Fibroblast of the aortic adventitia (primary cell): ENCODE data around the gene ARMC9. TPM values are rescaled to one million over a fixed set of nuclear protein-coding genes. Genes with fewer than 3 reads are reported as not detected.

Experiments used
- DNase-seq: peaks from one replicate; pipeline ENCODE4 v3.0.0-alpha.2; 2010; ENCODE audit warnings: low read depth
- H3K4me3 ChIP-seq: 2 replicates; pipeline ENCODE4 v1.5.1; 2011; ENCODE audit warnings: low read depth, mild to moderate bottlenecking, control low read depth, low read length, moderate library complexity
- total RNA-seq: library from RNA; depleted of rRNA; stranded (reverse); fragments of >200 nt; gene quantifications from 2 replicates; pipeline ENCODE4 v1.2.3, GENCODE V29; 2012; ENCODE audit warnings: low replicate concordance
- TF ChIP-seq, protein P1 (sequence below): IDR thresholded peaks from 2 replicates; pipeline ENCODE4 v1.5.1; 2011; ENCODE audit warnings: mild to moderate bottlenecking, low read length, control low read depth, inconsistent platforms; ENCODE audit not compliant: insufficient read depth

Gene ARMC9
- total RNA-seq, 1 donor = 94.4 TPM

DNA sequence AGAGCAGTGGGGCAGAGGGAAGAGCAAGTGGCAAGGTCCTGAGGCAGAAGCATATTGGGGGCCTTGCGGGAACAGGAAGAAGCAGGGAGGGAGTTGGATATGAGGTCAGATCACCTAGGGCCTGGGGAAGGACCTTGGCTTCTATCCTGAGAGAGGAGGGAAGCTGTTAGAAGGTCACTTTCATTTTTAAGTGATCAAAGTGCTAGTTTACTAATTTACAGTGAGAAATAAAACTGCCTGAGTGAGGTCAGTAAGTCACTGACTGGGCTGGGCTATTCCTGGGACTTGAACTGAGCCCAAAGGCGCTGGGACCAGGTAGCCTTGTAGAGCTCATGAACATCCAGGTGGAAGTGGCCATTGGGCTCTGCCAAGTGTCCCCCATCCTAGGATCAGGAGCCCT is 120.5 kb downstream of the ARMC9 start:
- TF ChIP-seq, protein P1, sequence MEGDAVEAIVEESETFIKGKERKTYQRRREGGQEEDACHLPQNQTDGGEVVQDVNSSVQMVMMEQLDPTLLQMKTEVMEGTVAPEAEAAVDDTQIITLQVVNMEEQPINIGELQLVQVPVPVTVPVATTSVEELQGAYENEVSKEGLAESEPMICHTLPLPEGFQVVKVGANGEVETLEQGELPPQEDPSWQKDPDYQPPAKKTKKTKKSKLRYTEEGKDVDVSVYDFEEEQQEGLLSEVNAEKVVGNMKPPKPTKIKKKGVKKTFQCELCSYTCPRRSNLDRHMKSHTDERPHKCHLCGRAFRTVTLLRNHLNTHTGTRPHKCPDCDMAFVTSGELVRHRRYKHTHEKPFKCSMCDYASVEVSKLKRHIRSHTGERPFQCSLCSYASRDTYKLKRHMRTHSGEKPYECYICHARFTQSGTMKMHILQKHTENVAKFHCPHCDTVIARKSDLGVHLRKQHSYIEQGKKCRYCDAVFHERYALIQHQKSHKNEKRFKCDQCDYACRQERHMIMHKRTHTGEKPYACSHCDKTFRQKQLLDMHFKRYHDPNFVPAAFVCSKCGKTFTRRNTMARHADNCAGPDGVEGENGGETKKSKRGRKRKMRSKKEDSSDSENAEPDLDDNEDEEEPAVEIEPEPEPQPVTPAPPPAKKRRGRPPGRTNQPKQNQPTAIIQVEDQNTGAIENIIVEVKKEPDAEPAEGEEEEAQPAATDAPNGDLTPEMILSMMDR = no peak
- no peak overlapping the region for H3K4me3 ChIP-seq
- DNase-seq = no peak

DNA sequence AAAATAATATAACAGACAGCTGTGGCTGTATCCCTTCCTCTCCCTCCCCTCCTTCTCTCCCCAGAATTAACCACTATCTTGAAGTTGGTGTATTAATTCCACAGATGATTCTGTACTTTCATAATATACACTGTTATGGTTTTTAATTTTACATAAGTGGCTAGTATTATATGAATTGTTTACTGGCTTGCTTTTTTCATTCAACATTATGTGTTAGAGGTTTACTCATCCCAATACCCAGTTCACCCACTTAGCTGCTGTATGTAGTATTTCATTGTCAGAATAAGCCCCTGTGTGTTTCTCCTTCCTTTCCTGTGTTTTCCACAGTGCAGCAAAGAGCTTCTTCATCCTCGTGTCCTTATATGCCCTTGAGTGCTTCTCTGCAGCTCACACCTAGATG is 121.4 kb downstream of the ARMC9 start:
- DNase-seq = no peak
- no peak overlapping the region for H3K4me3 ChIP-seq
- TF ChIP-seq, protein P1 = no peak

DNA sequence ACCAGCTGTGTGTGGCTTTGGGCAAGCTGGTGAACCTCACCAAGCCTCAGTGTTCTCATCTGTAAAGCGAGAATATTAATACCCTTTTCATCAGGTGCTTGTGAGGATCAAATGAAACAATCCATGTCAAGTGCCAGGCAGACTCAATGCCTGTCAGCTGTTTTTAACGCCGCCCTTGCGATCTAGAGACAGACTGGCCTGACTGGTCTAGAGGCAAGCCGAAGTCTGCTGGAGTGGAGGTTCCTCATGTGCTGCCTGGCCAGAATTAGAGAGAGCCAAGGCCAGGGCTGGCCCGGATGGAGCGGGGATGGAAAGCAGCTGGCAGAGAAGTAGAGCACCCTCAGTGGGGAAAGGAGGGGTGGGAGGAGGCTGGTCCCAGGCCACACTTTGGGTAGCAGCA is 122.6 kb downstream of the ARMC9 start:
- no peak for DNase-seq
- TF ChIP-seq, protein P1 = no peak
- no peak overlapping the region for H3K4me3 ChIP-seq

DNA sequence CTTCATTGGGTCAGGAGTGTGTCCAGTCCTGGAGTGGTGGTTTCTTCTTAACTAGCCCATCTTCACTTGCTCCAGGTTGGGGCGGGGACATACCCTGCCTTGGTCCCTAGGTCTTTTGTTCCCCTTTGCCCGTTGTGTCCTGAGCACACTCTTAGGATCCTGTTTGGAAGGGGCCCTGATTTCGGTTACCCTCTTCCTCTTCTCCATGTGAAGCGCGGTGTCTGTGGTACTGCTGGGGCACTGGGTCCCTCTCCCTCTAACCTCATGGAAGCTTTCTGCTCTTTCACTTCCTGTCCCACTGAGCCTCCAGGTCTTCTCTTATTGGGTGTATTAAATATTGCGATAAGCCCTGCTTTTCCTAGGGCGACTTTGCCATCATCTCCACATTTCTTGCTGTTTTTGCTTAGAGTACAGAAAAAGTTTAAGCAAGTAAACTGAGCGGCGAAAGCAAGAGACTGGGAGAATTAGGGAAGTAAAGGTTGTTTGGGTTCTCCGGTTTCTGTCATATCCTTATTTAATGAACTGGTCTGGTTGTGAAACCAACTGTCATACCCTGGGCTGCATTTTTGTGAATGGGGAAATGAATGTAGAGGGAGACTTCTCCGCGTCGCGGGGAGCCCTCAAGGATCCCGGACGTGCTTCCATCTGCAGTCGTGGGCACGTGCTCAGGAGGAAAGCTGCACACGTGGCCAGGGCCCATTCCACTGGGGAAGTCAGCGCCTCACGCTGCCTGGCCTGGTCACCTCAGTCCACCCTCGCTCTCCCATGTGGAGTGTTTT is 123.3 kb downstream of the ARMC9 start:
- no peak for DNase-seq
- TF ChIP-seq, protein P1 = no peak
- no peak overlapping the region for H3K4me3 ChIP-seq

DNA sequence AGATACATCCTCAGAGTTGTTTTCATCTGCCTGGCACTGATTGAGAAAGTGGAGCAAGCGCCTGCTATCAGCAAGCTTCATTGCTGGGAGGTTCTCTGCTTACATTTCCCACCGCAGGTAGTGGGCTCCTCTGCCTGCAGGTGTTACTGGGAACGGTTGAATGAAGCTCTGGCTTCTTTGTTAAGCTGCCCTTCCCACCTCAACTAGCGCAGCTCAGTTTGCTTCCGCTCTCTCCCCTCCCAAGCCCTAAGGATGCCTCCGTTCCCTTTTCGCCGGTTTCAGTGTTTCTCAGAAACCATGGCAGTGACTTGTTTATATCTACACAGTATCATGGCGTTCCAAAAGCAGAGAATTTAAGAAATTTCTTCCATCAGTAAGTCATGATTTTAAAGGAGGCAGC is 124.9 kb downstream of the ARMC9 start:
- DNase-seq = no peak
- TF ChIP-seq, protein P1 = no peak
- no peak overlapping the region for H3K4me3 ChIP-seq

DNA sequence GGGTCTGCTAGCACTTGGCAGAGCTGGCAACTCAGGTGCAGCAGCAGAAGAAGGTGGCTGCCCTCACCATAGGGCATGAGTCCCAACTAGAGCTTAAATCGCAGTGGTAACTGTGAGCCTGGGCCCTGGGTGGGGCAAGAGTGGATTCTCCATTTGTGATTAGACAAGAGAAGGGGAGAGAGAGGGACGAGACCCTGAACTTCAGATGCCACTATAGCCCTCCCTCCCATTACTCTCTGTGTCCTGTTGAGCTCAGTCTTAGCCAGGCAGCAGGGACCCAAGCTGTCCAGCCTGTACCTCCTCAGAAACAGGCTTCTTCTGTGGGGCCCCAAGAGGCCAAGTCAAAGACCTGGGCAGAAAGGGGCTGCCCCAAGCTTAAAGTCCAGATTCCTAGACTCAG is 127.4 kb downstream of the ARMC9 start:
- DNase-seq = no peak
- TF ChIP-seq, protein P1 = no peak

DNA sequence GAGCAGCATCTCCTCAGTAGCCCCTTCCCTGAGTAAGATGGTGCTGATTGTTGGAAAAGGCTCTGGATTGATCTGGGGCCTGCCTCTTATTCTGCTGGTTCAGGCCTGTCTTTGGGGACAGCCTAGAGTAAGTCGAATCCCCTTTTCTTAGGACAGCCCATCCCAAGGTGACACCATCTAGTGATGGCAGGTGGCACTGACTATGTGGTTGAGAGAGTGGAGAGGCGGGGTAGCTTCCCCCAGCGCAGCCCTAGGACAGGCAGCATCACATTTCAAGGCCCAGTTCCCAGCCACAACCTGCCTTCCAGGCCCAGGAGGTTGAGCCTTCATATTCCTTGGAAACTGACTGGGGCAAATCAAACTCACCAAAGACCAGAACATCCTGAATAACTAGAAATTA is 128.0 kb downstream of the ARMC9 start:
- DNase-seq = no peak
- TF ChIP-seq, protein P1 = no peak
- no peak overlapping the region for H3K4me3 ChIP-seq

More for the DNA sequence above, 127.4 kb downstream of the ARMC9 start:
- H3K4me3 ChIP-seq = no peak overlapping the region
